ENCODE measurements around the gene GLCCI1. TPM values are rescaled to one million over a fixed set of nuclear protein-coding genes. Genes with fewer than 3 reads are reported as not detected.

The GLCCI1 gene
- total and polyA plus RNA-seq, 2 of the 13 experiments (the other 11 are each of a cell fraction or from before 2014, with no cell fraction given), result 1.3 to 1.7 TPM

- ChIA-PET POLR2A (no interaction called here), CTCF (ENCODE audit: low intra/inter-chr PET ratio, low total read pairs) (no interaction called here)
- H3K9me3 ChIP-seq (ENCODE audit: low read length), result no peaks in the 10 kb centered on the region
- FAIRE-seq, result no peak
- H3K79me2 ChIP-seq (ENCODE audit: insufficient read depth, low read length), result no peaks in the 10 kb centered on the region
- no TSS peak for BruUV-seq (replicated peaks)
- H3K27me3 ChIP-seq (ENCODE audit: control insufficient read depth in 1 of 2, insufficient read depth in 2 of 2, low read length in 2 of 2), result peaks cover 0 to 1% of the 10 kb centered on the region in 2 experiments; a peak in 1 of 5 replicates
- H4K20me1 ChIP-seq (ENCODE audit: insufficient read depth, low read length), result no peaks in the 10 kb centered on the region
- no peaks in the 10 kb centered on the region for H3K36me3 ChIP-seq (replicated peaks in 1 of 2; ENCODE audit: control insufficient read depth in 1 of 2, insufficient read depth in 2 of 2, low read length in 2 of 2)
- intact Hi-C loops (cut with micrococcal nuclease; ENCODE audit: unreplicated experiment), result no loop called here
- H3K27ac ChIP-seq (ENCODE audit: extremely low read length, insufficient read depth, low read length), result no peak overlapping the region
- no peak for DNase-seq (ENCODE audit: low spot score)
- no peak overlapping the region for H2AFZ ChIP-seq (ENCODE audit: low read length)
- peaks cover 11% of the 10 kb centered on the region; the same call in 1 of the 2 replicates for H3K4me1 ChIP-seq (ENCODE audit: insufficient read depth, low read length)
- no peak overlapping the region for H3K9ac ChIP-seq (ENCODE audit: insufficient read depth, low read depth, low read length)
- H3K4me2 ChIP-seq (ENCODE audit: low read depth, low read length), result no peak overlapping the region
- H3K4me3 ChIP-seq (replicated peaks in 1 of 3; ENCODE audit: insufficient read depth in 1 of 3, low read depth in 2 of 3, low read length in 3 of 3), result no peak overlapping the region
- ATAC-seq, result no peak
- in situ Hi-C loops (cut with HindIII; ENCODE audit: extremely low pct_ligation_motif_present, low pct_unique_long_range_greater_than_20kb), result no loop called here
- WGBS (ENCODE audit: low lambda C conversion rate), result 28% methylated on average over 2 of the region's 2 CpGs
- TF ChIP-seq, protein P1, sequence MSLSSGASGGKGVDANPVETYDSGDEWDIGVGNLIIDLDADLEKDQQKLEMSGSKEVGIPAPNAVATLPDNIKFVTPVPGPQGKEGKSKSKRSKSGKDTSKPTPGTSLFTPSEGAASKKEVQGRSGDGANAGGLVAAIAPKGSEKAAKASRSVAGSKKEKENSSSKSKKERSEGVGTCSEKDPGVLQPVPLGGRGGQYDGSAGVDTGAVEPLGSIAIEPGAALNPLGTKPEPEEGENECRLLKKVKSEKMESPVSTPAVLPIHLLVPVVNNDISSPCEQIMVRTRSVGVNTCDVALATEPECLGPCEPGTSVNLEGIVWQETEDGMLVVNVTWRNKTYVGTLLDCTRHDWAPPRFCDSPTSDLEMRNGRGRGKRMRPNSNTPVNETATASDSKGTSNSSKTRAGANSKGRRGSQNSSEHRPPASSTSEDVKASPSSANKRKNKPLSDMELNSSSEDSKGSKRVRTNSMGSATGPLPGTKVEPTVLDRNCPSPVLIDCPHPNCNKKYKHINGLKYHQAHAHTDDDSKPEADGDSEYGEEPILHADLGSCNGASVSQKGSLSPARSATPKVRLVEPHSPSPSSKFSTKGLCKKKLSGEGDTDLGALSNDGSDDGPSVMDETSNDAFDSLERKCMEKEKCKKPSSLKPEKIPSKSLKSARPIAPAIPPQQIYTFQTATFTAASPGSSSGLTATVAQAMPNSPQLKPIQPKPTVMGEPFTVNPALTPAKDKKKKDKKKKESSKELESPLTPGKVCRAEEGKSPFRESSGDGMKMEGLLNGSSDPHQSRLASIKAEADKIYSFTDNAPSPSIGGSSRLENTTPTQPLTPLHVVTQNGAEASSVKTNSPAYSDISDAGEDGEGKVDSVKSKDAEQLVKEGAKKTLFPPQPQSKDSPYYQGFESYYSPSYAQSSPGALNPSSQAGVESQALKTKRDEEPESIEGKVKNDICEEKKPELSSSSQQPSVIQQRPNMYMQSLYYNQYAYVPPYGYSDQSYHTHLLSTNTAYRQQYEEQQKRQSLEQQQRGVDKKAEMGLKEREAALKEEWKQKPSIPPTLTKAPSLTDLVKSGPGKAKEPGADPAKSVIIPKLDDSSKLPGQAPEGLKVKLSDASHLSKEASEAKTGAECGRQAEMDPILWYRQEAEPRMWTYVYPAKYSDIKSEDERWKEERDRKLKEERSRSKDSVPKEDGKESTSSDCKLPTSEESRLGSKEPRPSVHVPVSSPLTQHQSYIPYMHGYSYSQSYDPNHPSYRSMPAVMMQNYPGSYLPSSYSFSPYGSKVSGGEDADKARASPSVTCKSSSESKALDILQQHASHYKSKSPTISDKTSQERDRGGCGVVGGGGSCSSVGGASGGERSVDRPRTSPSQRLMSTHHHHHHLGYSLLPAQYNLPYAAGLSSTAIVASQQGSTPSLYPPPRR (CRISPR knock-in tag; IDR thresholded peaks at IDR 0.05; ENCODE audit: borderline replicate concordance), result no peak
- TF ChIP-seq ZNF615 (CRISPR knock-in tag; IDR thresholded peaks at IDR 0.05; ENCODE audit: borderline replicate concordance) (no peak), MAFF (IDR thresholded peaks at IDR 0.05; ENCODE audit: low read depth, low read length) (no peak), TAF1 (CRISPR knock-in tag; IDR thresholded peaks at IDR 0.05) (no peak), ZFP36L2 (CRISPR knock-in tag; IDR thresholded peaks at IDR 0.05) (no peak), FOXO1 (CRISPR knock-in tag; IDR thresholded peaks at IDR 0.05) (no peak), KLF13 (CRISPR knock-in tag; IDR thresholded peaks at IDR 0.05) (no peak), ZNF710 (CRISPR knock-in tag; IDR thresholded peaks at IDR 0.05; ENCODE audit: borderline replicate concordance) (no peak), PAXIP1 (CRISPR knock-in tag; conservative IDR thresholded peaks at IDR 0.05) (no peak), SMARCE1 (IDR thresholded peaks at IDR 0.05; ENCODE audit: borderline replicate concordance) (no peak), ZNF562 (CRISPR knock-in tag; IDR thresholded peaks at IDR 0.05; ENCODE audit: borderline replicate concordance) (no peak), HNRNPK (IDR thresholded peaks at IDR 0.05; ENCODE audit: low read depth, low read length, poor library complexity, severe bottlenecking) (no peak), ZNF552 (CRISPR knock-in tag; IDR thresholded peaks at IDR 0.05; ENCODE audit: borderline replicate concordance) (no peak), TRIM24 (CRISPR knock-in tag; IDR thresholded peaks at IDR 0.05) (no peak), ZNF382 (CRISPR knock-in tag; IDR thresholded peaks at IDR 0.05; ENCODE audit: borderline replicate concordance) (no peak), MIXL1 (CRISPR knock-in tag; IDR thresholded peaks at IDR 0.05) (no peak)
Measured at GRCh38 chr7:7964691-7965090, 3.9 kb upstream of the GLCCI1 start.
